HepG2 (cell line): ENCODE measurements around the gene ATP2A3. TPM values are rescaled to one million over a fixed set of nuclear protein-coding genes. Genes with fewer than 3 reads are reported as not detected.

Experiments used
- ETV5 ChIP-seq: IDR thresholded peaks from 2 replicates; pipeline ENCODE4 v1.6.1; 2018; ENCODE audit warnings: missing biosample characterization, missing genetic modification reagents, inconsistent platforms, borderline replicate concordance
- HNF4A ChIP-seq: sonication (generic); formaldehyde crosslinking; IDR thresholded peaks from 2 replicates; pipeline ENCODE4 v1.4.0; 2020; ENCODE audit warnings: missing genetic modification reagents
- HOXA9 ChIP-seq: sonication (generic); formaldehyde crosslinking; IDR thresholded peaks from 2 replicates; pipeline ENCODE4 v1.8.1; 2022; ENCODE audit warnings: missing genetic modification reagents, mild to moderate bottlenecking, moderate library complexity, borderline replicate concordance
- KDM3A ChIP-seq: IDR thresholded peaks from 2 replicates; pipeline ENCODE4 v1.6.1; 2018; ENCODE audit warnings: low read depth, missing compliant biosample characterization
- NFIB ChIP-seq: sonication (generic); formaldehyde crosslinking; IDR thresholded peaks from 2 replicates; pipeline ENCODE4 v1.9.0; 2021; ENCODE audit warnings: missing genetic modification reagents, mild to moderate bottlenecking, borderline replicate concordance
- NFYB ChIP-seq: sonication (generic); formaldehyde crosslinking; IDR thresholded peaks from 2 replicates; pipeline ENCODE4 v1.4.0; 2020; ENCODE audit warnings: missing genetic modification reagents
- NR2F6 ChIP-seq, 2 experiments: IDR thresholded peaks; 2 replicates each; pipeline ENCODE4 v1.6.1; 2016; ENCODE audit warnings: antibody characterized with exemption in 1 of 2, mild to moderate bottlenecking in 1 of 2
- RXRA ChIP-seq: sonication (generic); formaldehyde crosslinking; IDR thresholded peaks from 2 replicates; pipeline ENCODE4 v1.5.1; 2020; ENCODE audit warnings: missing genetic modification reagents
- SRF ChIP-seq: IDR thresholded peaks from 2 replicates; pipeline ENCODE4 v1.6.1; 2011; ENCODE audit warnings: mild to moderate bottlenecking, low read depth, low read length, moderate library complexity
- YEATS4 ChIP-seq: sonication (generic); formaldehyde crosslinking; IDR thresholded peaks from 2 replicates; pipeline ENCODE4 v1.4.0; 2020; ENCODE audit warnings: missing genetic modification reagents, borderline replicate concordance
- ZBTB7B ChIP-seq: sonication (generic); formaldehyde crosslinking; IDR thresholded peaks from 2 replicates; pipeline ENCODE4 v1.4.0; 2020; ENCODE audit warnings: missing genetic modification reagents
- ZFP36 ChIP-seq: fragments of 150-350 bp; IDR thresholded peaks from 2 replicates; pipeline ENCODE4 v1.6.1; 2018; ENCODE audit warnings: borderline replicate concordance, low read length, low read depth; ENCODE audit not compliant: partially characterized antibody
- ZNF317 ChIP-seq: sonication (generic); formaldehyde crosslinking; IDR thresholded peaks from 2 replicates; pipeline ENCODE4 v1.5.0; 2020; ENCODE audit warnings: mild to moderate bottlenecking, missing genetic modification reagents
- ZNF598 ChIP-seq: sonication (generic); formaldehyde crosslinking; IDR thresholded peaks from 2 replicates; pipeline ENCODE4 v1.5.1; 2020; ENCODE audit warnings: mild to moderate bottlenecking, missing genetic modification reagents, borderline replicate concordance
- ZNF629 ChIP-seq: sonication (generic); formaldehyde crosslinking; conservative IDR thresholded peaks from 2 replicates; pipeline ENCODE4 v1.5.0; 2020; ENCODE audit warnings: missing genetic modification reagents
- ZNF703 ChIP-seq: sonication (generic); formaldehyde crosslinking; IDR thresholded peaks from 2 replicates; pipeline ENCODE4 v1.5.1; 2020; ENCODE audit warnings: missing genetic modification reagents, mild to moderate bottlenecking, moderate library complexity, borderline replicate concordance
- ZNF749 ChIP-seq: sonication (generic); formaldehyde crosslinking; IDR thresholded peaks from 2 replicates; pipeline ENCODE4 v1.8.0; 2022; ENCODE audit warnings: mild to moderate bottlenecking, missing genetic modification reagents, moderate library complexity, borderline replicate concordance
- ZNF891 ChIP-seq: sonication (generic); formaldehyde crosslinking; IDR thresholded peaks from 2 replicates; pipeline ENCODE4 v1.5.0; 2020; ENCODE audit warnings: mild to moderate bottlenecking, missing genetic modification reagents
- polyA plus RNA-seq, 8 experiments: library from polyadenylated mRNA; depleted of rRNA in 3 of 8; stranded (reverse) in 7 of 8; unstranded in 1 of 8; fragments of >200 nt; fragmentation: Illumina TruSeq in 4 of 8; extraction: Trizol in 4 of 8; gene quantifications; 2 replicates each; pipeline versions ENCODE4 v1.2.1 to v1.2.3, GENCODE V29; 2011 to 2016; ENCODE audit warnings: low read depth in 4 of 8, missing spikeins in 1 of 8, mixed read lengths in 1 of 8; ENCODE audit not compliant: insufficient read depth in 1 of 8
- total RNA-seq, 5 experiments: library from RNA; depleted of rRNA; stranded (reverse); fragments of >200 nt; fragmentation: Illumina TruSeq; extraction: Trizol; gene quantifications; 2 replicates each; pipeline ENCODE4 v1.2.3, GENCODE V29; 2016; ENCODE audit warnings: low read depth in 1 of 5
- TF ChIP-seq, protein P1 (sequence below): sonication (generic); formaldehyde crosslinking; IDR thresholded peaks from 2 replicates; pipeline ENCODE4 v1.4.0; 2020; ENCODE audit warnings: missing genetic modification reagents
- TF ChIP-seq, protein P2 (sequence below): sonication (generic); formaldehyde crosslinking; IDR thresholded peaks from 2 replicates; pipeline ENCODE4 v1.4.0; 2020; ENCODE audit warnings: missing genetic modification reagents, borderline replicate concordance
- TF ChIP-seq, protein P3 (sequence below), 2 experiments: IDR thresholded peaks; 2 replicates each; pipeline ENCODE4 v1.6.1; 2011 to 2012; ENCODE audit warnings: low read length in 2 of 2, borderline replicate concordance in 1 of 2, low read depth in 1 of 2, mild to moderate bottlenecking in 1 of 2, moderate library complexity in 1 of 2

ATP2A3 gene
- total and polyA plus RNA-seq, 2 of the 13 experiments (the other 11 are each of a cell fraction or from before 2014, with no cell fraction given), result 0.07 TPM; not detected in 1

DNA sequence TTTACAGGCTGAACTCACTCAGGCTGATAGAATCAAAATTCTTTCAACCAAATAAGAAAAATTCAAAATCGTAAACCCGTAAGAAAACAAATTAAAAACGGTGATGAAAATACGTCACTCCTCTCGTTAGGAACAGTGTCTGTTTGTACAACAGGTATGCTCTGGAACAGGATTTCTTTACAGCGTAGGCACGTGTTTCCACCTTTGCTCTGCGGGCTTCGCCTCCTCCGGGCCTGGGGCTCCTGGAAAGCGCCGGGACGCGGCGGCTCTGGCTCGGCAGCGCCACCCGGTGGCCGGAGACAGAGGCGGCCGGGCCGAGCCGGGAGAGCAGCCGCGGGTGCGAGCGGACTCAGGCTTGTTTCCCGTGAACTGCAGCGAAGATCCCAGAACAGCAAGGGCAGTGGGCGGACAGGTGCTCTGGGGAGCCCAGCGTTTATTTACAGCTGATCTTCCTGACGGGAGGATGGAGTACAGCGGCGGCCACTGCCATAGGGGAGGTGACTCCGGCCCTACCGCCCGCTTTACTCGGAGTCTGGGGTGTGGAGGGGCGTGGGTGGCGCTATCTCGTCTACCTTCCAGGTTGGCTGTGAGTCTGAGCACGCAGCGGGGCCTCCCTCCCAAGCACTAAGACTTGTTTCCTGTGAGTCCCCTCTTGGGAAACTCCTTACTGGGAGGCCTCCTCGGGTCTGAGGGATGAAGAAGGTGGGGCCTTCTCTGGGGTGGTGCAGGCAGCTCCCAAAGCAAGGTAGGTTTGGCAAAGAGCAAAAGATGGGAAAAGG, 40.5 kb upstream of the ATP2A3 start (continued):
- TF ChIP-seq, protein P1, sequence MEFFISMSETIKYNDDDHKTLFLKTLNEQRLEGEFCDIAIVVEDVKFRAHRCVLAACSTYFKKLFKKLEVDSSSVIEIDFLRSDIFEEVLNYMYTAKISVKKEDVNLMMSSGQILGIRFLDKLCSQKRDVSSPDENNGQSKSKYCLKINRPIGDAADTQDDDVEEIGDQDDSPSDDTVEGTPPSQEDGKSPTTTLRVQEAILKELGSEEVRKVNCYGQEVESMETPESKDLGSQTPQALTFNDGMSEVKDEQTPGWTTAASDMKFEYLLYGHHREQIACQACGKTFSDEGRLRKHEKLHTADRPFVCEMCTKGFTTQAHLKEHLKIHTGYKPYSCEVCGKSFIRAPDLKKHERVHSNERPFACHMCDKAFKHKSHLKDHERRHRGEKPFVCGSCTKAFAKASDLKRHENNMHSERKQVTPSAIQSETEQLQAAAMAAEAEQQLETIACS (CRISPR knock-in tag), result no peak
- peak; percentile 67; the same call in 1 of the 2 replicates for TF ChIP-seq ZNF891 (CRISPR knock-in tag)
- TF ChIP-seq NFYB, result no peak
- peak; percentile 46; the same call in 1 of the 2 replicates for TF ChIP-seq ETV5 (CRISPR knock-in tag)
- TF ChIP-seq NFIB, result no peak
- TF ChIP-seq, protein P2, sequence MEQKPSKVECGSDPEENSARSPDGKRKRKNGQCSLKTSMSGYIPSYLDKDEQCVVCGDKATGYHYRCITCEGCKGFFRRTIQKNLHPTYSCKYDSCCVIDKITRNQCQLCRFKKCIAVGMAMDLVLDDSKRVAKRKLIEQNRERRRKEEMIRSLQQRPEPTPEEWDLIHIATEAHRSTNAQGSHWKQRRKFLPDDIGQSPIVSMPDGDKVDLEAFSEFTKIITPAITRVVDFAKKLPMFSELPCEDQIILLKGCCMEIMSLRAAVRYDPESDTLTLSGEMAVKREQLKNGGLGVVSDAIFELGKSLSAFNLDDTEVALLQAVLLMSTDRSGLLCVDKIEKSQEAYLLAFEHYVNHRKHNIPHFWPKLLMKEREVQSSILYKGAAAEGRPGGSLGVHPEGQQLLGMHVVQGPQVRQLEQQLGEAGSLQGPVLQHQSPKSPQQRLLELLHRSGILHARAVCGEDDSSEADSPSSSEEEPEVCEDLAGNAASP (CRISPR knock-in tag), result peak; percentile 79
- TF ChIP-seq YEATS4 (CRISPR knock-in tag), result peak; percentile 64; the same call in 1 of the 2 replicates
- TF ChIP-seq SRF, result no peak
- TF ChIP-seq KDM3A, result peak; percentile 79; the same call in 1 of the 2 replicates
- TF ChIP-seq ZNF598 (CRISPR knock-in tag), result peak; percentile 30; the same call in 1 of the 2 replicates
- no peak for TF ChIP-seq ZFP36
- TF ChIP-seq RXRA (CRISPR knock-in tag), result peak; percentile 51; the same call in 1 of the 2 replicates
- no peak for TF ChIP-seq ZNF317 (CRISPR knock-in tag)
- TF ChIP-seq ZBTB7B, result no peak
- 0 out of 2 replicates have a peak, but pooled peaks have one; percentile 26 for TF ChIP-seq ZNF629 (CRISPR knock-in tag)
- no peak for TF ChIP-seq ZNF749
- no peak for TF ChIP-seq NR2F6 (IDR thresholded peaks at IDR 0.05)
- no peak for TF ChIP-seq NR2F6 (CRISPR knock-in tag; IDR thresholded peaks at IDR 0.05)
- TF ChIP-seq, protein P3, sequence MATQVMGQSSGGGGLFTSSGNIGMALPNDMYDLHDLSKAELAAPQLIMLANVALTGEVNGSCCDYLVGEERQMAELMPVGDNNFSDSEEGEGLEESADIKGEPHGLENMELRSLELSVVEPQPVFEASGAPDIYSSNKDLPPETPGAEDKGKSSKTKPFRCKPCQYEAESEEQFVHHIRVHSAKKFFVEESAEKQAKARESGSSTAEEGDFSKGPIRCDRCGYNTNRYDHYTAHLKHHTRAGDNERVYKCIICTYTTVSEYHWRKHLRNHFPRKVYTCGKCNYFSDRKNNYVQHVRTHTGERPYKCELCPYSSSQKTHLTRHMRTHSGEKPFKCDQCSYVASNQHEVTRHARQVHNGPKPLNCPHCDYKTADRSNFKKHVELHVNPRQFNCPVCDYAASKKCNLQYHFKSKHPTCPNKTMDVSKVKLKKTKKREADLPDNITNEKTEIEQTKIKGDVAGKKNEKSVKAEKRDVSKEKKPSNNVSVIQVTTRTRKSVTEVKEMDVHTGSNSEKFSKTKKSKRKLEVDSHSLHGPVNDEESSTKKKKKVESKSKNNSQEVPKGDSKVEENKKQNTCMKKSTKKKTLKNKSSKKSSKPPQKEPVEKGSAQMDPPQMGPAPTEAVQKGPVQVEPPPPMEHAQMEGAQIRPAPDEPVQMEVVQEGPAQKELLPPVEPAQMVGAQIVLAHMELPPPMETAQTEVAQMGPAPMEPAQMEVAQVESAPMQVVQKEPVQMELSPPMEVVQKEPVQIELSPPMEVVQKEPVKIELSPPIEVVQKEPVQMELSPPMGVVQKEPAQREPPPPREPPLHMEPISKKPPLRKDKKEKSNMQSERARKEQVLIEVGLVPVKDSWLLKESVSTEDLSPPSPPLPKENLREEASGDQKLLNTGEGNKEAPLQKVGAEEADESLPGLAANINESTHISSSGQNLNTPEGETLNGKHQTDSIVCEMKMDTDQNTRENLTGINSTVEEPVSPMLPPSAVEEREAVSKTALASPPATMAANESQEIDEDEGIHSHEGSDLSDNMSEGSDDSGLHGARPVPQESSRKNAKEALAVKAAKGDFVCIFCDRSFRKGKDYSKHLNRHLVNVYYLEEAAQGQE (IDR thresholded peaks at IDR 0.05; ENCODE audit: borderline replicate concordance in 1 of 2, low read depth in 1 of 2, low read length in 2 of 2), result no peak
- TF ChIP-seq HNF4A (CRISPR knock-in tag), result peak; percentile 57
- no peak for TF ChIP-seq ZNF703 (CRISPR knock-in tag)
- peak; percentile 59; the same call in 1 of the 2 replicates for TF ChIP-seq HOXA9 (CRISPR knock-in tag)
